DMS114 treated with DMSO at 0.1 percent for 48 hours (cell line): Measurements from ENCODE around the gene TRUB2.
"Not testable (repeated sequence)": the region's sequence is repeated elsewhere in the genome, so short reads cannot be mapped to it uniquely, and the experiment has no call there.

ENCODE experiments used
- DNase-seq: peaks from one replicate; lab custom pipeline; 2025; ENCODE audit not compliant: unreplicated experiment; lab: John Stamatoyannopoulos, UW

The TRUB2 gene

DNA sequence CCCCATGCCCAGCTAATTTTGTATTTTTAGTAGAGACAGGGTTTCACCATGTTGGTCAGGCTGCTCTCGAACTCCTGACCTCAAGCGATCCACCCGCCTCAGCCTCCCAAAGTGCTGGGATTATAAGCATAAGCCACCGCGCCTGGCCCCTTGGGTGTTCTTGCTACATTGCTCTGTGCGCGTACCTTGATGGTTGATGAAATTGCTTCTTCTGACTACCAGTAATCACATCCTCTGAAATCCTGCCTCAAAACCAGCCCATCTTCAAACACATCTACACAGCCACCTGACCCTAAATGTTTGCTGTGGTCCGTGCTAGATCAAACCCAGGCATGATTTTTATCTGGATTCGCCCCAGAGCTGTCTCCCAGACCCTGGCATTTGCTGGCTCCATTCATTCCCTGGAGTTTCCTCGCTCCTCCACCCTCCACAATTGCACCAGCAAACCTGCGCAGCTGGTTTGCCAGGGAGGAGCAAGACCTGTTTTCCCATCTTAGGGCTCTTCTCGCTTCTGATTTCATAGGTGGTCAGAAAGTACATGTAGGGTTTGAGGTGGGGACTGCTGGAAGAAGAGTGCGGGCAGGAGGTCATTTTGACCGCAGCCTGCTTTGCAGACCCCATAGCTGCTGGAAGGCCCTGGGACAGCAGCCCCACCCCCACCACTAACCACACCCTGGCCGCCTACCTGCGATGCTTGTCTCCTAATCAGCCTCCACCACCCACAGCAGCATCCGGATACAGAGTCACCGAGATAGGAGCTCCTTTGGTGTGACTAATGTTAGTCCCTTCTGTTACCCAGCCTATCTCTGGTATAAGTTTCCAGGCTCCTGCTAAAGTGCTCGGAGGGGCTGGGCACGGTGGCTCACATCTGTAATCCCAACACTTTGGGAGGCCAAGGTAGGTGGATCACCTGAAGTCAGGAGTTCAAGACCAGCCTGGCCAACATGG is 23.4 kb downstream of the TRUB2 start:
- DNase-seq = no peak

DNA sequence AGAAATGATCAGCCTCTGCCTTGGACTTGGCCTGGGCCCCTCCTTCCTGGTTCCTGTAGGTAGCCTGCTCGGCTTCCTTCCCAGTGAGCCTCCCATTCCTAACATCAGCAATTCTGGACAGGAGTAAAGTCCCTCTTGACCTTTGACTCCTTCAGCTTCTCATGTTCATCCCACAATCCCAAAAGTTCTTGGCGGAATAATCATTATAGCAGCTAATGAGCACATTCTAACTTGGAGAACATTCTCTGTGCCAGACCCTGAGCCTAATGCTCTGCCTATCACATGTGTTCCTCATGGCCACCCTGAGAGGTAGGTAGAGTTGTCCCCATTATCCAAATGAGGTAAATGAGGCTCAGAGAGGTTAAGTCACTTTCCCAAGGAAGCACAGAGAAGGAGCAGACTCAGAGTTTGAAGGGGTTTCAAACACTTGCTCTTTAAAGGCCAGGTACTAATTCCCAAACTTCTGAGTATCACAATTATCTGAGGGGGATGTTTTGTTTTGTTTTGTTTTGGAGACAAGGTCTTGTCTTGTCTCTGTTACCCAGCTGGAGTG is 24.9 kb downstream of the TRUB2 start:
- no peak for DNase-seq

DNA sequence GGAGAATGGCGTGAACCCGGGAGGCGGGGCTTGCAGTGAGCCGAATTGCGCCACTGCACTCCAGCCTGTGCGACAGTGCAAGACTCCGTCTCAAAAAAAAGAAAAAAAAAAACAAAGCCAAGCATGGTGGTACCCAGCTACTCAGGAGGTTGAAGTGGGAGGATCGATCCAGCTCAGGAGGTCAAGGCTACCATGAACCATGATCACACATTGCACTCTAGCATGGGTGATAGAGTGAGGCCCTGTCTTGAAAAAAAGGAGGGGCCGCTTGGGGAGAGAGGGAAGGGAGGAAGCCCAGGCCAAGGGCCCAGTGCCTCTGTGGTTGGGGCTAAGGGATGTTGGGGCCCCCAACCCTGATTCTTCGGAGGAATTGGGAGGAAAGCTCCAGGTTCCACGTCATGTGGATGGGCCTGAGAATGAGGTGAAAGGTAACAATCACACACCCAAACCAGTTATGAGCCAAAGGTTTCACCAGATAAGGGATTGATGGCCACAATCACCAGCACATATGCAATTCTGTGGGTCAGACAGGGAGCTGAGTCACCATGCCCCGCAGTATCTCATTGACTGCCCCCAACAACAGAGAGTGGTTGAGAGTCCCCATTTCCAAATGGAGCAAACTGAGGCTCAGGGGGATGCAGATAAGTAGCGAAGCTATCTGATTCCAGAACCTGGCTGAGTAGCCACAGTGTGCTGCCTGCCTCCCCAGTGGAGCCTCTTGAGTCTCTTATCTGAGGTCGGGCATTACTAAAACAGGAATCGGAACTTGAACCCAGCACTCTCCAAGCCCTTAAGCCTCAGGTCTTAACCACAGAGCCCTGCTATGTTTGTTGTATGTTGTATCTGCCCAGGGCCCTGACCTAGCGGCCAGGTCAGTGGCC is 25.7 kb downstream of the TRUB2 start:
- no peak for DNase-seq

DNA sequence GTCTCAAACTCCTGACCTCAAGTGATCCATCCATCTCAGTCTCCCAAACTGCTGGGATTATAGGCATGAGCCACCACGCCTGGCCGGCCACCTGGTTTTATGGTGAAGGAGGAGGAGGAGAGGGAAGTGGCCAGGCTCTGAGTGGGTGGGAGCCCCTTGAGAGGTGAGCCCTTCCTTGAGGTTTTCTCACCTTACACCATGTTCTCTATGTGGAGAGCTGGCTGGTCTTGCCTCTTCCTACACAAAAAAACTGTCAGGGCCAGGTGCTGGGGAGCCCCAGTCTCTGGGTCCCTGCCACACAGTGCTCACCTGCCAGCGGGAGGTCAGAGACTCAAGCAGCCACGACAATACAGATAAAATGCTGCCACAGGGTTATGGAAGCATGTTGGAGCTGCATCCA is 28.1 kb downstream of the TRUB2 start:
- no peak for DNase-seq

DNA sequence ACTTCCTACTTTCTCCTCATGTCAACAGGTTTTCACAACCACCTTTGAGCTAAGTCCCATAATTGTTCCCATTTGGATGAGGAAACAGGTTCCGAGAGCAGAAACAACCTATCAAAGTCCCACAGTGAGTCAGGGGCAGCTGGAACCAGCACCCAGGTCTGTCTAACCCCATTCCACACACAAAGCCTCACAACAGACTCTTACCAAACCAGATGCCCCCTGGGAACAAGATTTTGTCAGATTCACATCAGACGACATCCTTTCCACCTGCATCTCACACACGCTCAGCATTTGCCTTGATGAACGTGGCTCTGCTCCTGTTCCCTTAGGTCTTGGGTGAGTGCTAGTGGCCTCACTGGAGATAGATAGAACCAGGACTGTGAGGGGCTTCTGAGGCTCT is 29.2 kb downstream of the TRUB2 start:
- no peak for DNase-seq

DNA sequence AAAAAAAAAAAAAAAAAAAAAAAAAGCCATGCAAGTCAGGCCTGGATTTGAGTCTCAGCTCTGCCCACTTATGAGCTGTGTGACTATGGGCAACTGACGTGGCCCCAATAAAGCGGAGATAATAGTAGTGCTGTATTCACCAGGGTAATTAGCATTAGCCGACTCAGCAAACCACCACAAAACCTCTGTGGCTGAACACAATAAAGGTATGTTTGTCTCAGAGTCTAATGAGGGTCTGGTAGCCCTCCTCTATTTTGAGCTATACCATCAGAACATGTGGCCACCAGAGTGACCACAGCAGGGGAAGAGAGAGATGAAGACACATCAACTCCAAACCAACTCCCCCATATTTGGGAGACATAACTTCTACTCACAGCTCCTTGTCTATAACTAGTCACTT is 30.2 kb downstream of the TRUB2 start:
- no peak for DNase-seq

DNA sequence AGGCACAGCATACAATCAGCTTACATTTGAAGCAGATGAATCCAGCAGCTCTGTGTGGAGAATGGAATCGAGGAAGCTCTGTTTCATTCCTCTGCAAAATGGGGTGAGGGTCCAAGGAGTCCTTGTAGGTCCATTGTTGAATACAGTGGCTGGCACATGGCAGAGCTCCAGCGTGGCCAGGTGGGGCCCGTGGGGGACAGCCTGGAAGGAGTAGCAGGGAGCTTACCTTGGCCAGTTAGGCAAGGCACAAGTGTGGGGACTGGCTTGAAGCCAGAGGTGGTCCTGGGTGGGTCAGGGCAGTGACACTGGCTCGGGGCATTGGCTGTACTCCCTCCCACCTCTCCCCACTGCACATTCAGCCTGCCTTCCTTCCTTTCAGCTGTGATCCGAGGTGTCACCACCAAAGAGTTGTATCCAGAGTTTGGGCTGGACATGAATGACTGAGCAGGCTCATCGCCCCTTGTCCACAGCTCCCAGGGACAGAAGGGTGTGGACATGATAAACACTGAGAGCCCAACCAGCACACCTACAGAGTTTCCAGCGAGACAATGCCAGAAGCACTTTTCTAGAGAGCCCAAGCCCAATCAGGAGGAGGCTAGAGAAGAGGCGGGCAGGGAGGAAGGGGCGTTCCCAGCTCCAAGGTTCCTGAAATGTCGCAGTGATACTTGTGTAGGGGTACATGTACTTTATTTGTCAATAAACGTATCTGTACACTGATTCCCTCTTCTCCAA is 33.8 kb downstream of the TRUB2 start:
- no peak for DNase-seq

DNA sequence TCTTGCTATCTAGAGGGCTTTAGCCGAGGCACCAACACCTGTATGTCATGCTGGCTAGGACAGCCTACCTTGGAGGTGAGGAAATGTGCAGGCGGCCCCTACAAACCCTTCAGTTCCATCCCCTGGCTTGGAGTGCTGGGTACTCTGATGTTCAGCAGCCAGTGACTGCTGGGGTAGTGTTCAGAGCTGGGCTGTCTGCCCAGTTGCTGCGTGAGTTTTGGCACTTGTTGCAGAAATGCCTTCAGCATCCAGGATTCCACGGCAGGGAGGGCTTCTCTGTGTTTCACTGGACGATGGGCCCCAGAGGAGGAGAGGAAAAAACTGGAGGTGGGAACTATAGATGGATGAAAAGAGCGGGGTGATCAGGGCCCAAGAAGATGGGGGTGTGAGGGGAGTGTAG is 35.8 kb downstream of the TRUB2 start:
- DNase-seq = no peak

DNA sequence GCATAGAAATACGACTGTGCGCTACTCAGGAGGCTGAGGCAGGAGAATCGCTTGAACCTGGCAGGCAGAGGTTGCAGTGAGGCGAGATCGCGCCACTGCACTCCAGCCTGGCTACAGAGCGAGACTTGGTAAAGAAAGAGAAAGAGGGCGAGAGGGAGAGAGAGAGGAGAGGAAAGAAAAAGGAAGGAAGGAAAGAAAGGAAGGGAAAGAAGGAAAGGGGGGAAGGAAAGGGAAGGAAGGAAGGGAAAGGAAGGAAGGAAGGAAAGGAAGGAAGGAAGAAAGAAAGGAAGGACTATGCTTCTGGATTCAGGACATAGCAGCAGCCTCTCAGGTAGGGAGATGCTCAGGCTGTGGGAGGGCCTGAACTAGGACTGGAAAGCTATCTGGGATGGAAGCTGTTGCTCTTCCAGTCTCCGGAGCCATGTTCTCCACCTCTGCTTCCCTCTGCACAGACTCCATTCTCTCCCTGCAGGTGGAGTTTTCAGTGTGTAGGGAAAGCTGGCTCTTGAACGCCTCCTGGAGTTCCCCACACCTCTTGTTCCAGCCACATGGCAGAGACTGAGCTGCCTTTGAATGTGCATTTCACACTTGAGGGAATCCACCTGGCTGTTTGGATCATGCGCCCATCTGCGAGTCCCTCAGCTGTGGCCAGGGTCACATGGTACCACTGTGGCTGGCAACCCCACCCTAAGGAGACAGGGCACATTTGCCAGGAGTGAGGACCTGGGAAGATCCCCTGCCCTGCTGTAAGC is 37.0 kb downstream of the TRUB2 start:
- no peak for DNase-seq

DNA sequence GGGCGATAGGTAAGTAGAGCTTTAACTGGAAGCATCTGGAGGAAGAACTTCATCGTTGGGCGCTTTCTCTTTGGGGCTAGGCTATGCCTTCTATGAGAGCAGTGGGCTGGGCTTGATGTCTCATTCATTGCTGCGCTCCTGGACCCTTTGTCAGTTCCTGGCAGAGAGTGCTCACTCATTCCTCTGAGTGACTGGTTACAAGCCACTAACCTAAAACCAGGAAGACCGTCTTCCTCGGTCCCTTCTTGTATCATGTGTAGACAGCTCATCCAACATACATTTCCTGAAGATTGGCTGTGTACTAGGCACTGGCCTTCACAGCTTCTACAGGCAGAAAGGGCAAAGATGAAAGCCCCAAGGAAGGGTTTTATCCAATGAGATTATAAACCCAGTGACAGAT is 39.7 kb downstream of the TRUB2 start:
- no peak for DNase-seq

DNA sequence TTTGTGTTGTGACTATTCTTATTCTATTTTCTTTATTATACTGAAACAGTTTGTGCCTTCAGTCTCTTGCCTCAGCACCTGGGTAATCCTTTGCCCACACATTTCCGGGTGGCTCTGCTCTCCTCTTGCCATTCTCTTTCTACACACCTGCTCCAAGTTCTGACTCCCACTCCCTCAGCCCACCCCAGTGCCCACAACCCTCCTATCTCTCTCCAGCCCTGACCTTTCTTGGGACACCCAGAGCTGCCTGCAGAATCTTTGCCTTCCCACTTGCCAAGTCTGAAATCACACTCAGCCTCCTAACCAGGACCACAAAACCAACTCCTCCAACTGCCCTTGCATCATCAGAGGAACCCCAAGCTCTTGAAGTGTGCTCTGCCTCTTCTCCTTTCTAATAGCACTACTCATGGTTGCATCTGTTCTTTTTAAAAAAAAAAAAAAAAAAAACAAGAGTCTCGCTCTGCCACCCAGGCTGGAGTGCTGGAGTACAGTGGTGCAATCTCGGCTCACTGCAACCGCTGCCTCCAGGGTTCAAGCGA is 42.1 kb downstream of the TRUB2 start:
- no peak for DNase-seq

DNA sequence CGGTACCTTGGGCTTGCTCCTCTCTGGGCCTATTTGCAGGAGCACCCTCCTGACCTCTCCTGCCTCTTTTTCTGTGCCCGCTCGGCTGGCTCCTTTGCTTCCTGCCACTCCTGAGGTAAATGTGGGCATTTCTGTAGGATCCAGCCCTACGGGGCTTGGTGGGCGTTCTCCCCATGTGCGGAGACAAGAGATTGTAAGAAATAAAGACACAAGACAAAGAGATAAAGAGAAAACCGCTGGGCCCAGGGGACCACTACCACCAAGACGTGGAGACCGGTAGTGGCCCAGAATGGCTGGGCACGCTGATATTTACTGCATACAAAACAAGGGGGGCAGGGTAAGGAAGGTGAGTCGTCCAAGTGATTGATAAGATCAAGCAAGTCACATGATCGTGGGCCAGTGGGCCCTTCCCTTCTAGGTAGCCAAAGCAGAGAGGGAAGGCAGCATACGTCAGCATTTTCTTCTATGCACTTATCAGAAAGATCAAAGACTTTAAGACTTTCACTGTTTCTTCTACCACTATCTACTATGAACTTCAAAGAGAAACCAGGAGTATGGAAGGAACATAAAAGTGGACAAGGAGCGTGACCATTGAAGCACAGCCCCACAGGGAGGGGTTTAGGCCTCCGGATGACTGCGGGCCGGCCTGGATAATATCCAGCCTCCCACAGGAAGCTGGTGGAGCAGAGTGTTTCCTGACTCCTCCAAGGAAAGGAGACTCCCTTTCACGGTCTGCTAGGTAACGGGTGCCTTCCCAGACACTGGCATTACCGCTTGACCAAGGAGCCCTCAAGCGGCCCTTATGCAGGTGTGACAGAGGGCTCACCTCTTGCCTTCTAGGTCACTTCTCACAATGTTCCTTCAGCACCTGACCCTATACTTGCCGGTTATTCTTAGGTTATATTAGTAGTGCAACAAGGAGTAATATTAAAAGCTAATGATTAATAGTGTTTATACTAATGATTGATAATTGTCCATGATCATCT is 42.9 kb downstream of the TRUB2 start:
- not testable (repeated sequence) for DNase-seq

DNA sequence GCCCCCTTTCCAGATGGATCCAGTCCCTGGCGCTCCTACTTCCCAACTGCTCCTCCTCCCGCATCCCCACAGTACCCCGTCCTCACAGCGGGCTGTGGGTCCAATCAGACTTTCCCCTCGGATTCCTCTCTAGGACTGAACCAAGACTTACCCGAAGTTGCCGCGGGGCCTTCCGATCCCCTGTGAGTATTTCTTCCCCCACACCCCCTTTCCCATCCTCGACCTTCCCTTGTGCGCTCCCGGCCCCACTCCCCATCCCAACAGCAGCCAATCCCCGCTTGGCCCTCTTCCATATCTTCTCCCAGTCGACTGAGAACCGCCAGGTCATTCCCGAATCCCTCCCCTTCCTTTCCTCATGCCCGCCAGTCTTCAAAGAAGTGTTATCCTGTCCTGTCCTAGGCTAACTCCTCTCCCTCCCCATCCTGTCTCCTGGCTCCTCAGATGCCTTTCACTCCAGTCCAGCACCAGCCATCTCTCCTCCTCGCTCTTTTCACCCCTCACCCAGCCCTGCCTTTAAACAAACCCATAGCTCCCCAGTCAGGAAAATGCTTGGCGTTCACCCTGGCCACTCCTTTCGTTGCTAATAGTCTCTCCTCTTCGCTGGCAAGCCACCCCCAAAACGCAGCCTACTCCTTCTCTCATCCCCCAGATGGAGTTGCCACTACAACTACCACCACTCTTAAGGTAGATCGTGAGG is 45.5 kb downstream of the TRUB2 start:
- DNase-seq = no peak

DNA sequence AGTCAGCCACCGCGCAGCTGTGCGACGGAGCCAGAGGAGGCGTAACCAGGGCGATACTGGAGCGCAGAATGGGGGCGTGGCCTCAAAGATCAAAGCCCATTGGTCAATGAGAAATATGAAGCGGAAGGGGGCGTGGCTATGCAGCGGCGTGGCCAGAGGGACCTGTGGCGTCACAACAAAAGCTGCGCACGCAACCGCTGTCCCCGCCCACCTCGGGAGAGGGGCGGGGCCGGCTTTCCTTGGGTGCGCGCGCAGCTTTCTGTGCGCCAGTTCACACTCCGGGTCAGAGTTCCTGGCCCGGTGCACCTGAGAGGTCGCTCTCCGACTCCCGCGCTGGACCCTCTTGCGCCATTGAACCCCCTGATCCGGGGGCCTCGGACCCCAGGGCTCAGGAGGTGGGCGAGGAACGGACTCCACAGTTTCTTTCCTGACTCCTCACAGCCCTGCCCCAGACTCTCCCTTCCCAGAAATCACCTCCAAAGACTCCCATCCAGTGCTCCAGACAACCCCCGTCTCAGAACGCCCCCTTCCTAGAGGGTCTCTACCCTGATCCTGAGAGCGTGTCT is 46.2 kb downstream of the TRUB2 start, which contains the start of gene SWI5:
Gene SWI5, plus strand, starts transcription at position 269 of the 566 bp plus-strand sequence.
- DNase-seq = peak; percentile 95

DNA sequence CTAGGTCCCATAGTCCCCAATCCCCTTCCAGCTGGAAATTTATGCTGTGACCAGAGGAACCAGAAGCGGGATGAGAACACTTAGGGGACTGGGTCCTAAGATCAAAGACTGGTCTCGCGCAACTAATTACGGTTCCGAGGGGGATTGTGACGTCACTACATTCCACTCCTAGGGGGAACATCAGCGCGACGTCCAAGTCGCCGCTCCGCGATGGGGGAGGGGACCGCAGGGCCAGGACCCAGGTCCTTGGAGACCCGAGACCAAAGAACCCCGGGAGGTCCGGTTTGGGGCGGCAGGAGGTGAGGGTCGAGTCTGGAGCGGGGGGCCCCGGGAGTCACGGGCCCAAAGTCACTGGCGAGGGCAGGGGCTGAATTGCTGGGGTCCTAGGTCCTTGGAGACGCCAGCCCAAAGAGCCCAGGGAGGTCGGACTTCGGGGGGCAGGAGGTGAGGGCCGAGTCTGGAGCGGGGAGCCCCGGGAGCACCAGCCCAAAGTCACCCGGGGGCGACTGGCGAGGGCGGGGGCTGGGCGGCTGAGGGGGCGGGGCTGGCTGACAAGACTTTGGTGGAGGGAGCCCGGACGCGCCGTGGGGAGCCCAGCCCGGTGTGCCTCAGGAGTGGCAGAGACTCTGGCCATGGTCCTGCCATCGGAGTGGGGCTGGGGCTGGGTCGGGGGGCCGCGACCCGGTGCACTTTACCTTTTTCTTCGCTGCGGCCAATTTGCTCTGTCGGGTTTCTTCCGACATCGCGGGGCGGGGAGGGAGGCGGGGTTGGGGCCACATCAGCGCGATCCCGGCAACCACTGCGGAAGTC is 46.8 kb downstream of the TRUB2 start, which contains the start of gene GOLGA2:
Gene GOLGA2, minus strand, starts transcription at position 810 of the 810 bp plus-strand sequence. Its CDS starts 31 bp downstream, at position 779.
- DNase-seq = no peak

DNA sequence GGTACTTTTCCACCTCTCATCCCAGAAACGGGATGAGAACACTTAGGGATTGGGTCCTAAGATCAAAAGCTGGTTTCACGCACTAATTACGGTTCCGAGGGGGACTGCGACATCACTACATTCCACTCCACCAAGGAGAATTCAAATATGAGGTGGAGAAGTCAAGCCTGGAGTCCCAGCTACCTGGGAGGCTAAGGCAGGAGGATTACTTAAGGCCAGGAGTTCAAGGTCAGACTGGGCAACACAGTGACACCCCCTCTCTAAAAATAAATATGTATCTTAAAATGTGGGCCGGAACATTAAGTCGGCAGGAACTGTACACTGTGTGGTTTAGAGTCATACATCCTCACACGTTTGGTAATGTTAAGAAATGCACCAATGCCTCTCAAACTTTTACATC is 48.0 kb downstream of the TRUB2 start:
- DNase-seq = no peak

DNA sequence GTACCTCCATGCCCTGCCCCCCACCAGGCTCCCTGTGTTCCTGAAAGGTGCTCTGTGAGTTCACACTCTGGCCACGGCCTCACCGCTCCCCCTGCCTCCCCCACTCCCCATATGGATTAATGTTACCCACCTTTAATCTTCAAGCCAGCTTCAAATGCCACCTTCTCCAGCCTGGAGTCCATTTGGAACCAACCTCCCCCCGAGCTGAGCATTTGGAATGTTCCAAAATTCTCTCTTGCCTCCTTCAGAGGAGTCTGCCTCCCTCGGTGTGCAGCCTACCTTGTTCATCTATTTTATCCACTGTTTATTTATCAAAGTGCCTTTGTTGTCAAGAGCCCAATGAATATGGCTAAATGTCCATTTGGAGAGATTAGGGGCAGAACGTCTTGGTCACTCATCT is 50.7 kb downstream of the TRUB2 start:
- DNase-seq = no peak
